K562 (cell line): ENCODE data around the gene GMEB1. TPM values are rescaled to one million over a fixed set of nuclear protein-coding genes. Genes with fewer than 3 reads are reported as not detected.

ENCODE experiments used
- EHMT2 ChIP-seq: fragments of 450-650 bp; IDR thresholded peaks from 2 replicates; pipeline ENCODE4 v1.6.1; 2018; ENCODE audit warnings: antibody characterized with exemption
- ETV5 ChIP-seq: sonication (generic); formaldehyde crosslinking; IDR thresholded peaks from 2 replicates; pipeline ENCODE4 v1.4.0; 2020; ENCODE audit warnings: low read depth, mild to moderate bottlenecking, missing genetic modification reagents
- GATA2 ChIP-seq: sonication (generic); formaldehyde crosslinking; IDR thresholded peaks from 2 replicates; pipeline ENCODE4 v1.4.0; 2020; ENCODE audit warnings: mild to moderate bottlenecking, missing genetic modification reagents
- GTF2E2 ChIP-seq: fragments of 200-800 bp; sonication (Bioruptor generic); IDR thresholded peaks from 2 replicates; pipeline ENCODE4 v1.6.1; 2016; ENCODE audit warnings: missing genetic modification characterization, missing compliant biosample characterization
- HDGF ChIP-seq: fragments of 450-650 bp; IDR thresholded peaks from 2 replicates; pipeline ENCODE4 v1.6.1; 2016
- MCM2 ChIP-seq: fragments of 450-650 bp; IDR thresholded peaks from 2 replicates; pipeline ENCODE4 v1.6.1; 2017; ENCODE audit warnings: low read depth, mild to moderate bottlenecking
- MEF2A ChIP-seq: IDR thresholded peaks from 2 replicates; pipeline ENCODE4 v1.6.1; 2011; ENCODE audit warnings: low read depth, mild to moderate bottlenecking, low read length, moderate library complexity; ENCODE audit not compliant: control insufficient read depth
- PHB ChIP-seq: fragments of 250-450 bp; sonication (Bioruptor Pico); IDR thresholded peaks from 2 replicates; pipeline ENCODE4 v1.5.0; 2021
- RBFOX2 ChIP-seq: fragments of 200-400 bp; formaldehyde crosslinking; IDR thresholded peaks from 2 replicates; pipeline ENCODE4 v1.6.1; 2017; ENCODE audit warnings: low read depth, mild to moderate bottlenecking, low read length, moderate library complexity
- RBM34 ChIP-seq: fragments of 200-400 bp; formaldehyde crosslinking; IDR thresholded peaks from 2 replicates; pipeline ENCODE4 v1.6.1; 2018; ENCODE audit warnings: low read length, borderline replicate concordance; ENCODE audit not compliant: insufficient read depth
- TOE1 ChIP-seq, 2 experiments: fragments of 450-650 bp in 1 of 2; sonication (generic) in 1 of 2; formaldehyde crosslinking in 1 of 2; IDR thresholded peaks; 2 replicates each; pipeline versions ENCODE4 v1.7.1 to v1.8.0; 2016 to 2022; ENCODE audit warnings: borderline replicate concordance in 2 of 2, mild to moderate bottlenecking in 2 of 2, antibody characterized with exemption in 1 of 2, inconsistent platforms in 1 of 2, low read depth in 1 of 2, missing genetic modification reagents in 1 of 2, moderate library complexity in 1 of 2
- ZNF253 ChIP-seq: fragments of 250-450 bp; sonication (Bioruptor Pico); conservative IDR thresholded peaks from 2 replicates; pipeline ENCODE4 v1.6.1; 2021; ENCODE audit warnings: mild to moderate bottlenecking
- ZNF57 ChIP-seq: fragments of 450-650 bp; formaldehyde crosslinking; IDR thresholded peaks from 2 replicates; pipeline ENCODE4 v1.4.0; 2020; ENCODE audit warnings: mild to moderate bottlenecking, moderate library complexity
- polyA plus RNA-seq, 8 experiments: library from polyadenylated mRNA; depleted of rRNA in 4 of 8; stranded (reverse) in 5 of 8; unstranded in 3 of 8; fragments of >200 nt; fragmentation: Nextera tagmentation in 2 of 8; fragmentation: Illumina TruSeq in 1 of 8; extraction: Ambion mirVana in 2 of 8; extraction: Trizol in 1 of 8; gene quantifications; 2 replicates each; pipeline versions ENCODE4 v1.2.1 to v1.2.3, GENCODE V29; 2011 to 2014; ENCODE audit warnings: inconsistent platforms in 1 of 8, missing spikeins in 1 of 8
- total RNA-seq, 7 experiments: library from RNA; depleted of rRNA in 6 of 7; stranded (reverse); fragments of >200 nt in 6 of 7; fragmentation: Illumina TruSeq in 2 of 7; extraction: Trizol in 2 of 7; gene quantifications; 2 replicates each; pipeline versions ENCODE4 v1.2.1 to v1.2.3, GENCODE V29; 2011 to 2021; ENCODE audit warnings: low replicate concordance in 1 of 7
- TF ChIP-seq, protein P1 (sequence below), 2 experiments: fragments of 450-650 bp; IDR thresholded peaks; 2 replicates each; pipeline ENCODE4 v1.6.1; 2016
- TF ChIP-seq, protein P2 (sequence below): fragments of 250-450 bp; sonication (Bioruptor Pico); IDR thresholded peaks from 2 replicates; pipeline ENCODE4 v1.9.0; 2021; ENCODE audit warnings: mild to moderate bottlenecking, inconsistent platforms
- TF ChIP-seq, protein P3 (sequence below): fragments of 450-650 bp; formaldehyde crosslinking; IDR thresholded peaks from 2 replicates; pipeline ENCODE4 v1.4.0; 2022; ENCODE audit warnings: mild to moderate bottlenecking, moderate library complexity
- TF ChIP-seq, protein P4 (sequence below): IDR thresholded peaks from 3 replicates; pipeline ENCODE4 v1.6.1; 2011; ENCODE audit warnings: borderline replicate concordance, mild to moderate bottlenecking; ENCODE audit not compliant: insufficient read length, insufficient read depth

GMEB1 gene
- total and polyA plus RNA-seq, 9 of the 15 experiments (the other 6 are each of a cell fraction or from before 2014, with no cell fraction given), result 6.6 to 17.5 (median 8.5) TPM

DNA sequence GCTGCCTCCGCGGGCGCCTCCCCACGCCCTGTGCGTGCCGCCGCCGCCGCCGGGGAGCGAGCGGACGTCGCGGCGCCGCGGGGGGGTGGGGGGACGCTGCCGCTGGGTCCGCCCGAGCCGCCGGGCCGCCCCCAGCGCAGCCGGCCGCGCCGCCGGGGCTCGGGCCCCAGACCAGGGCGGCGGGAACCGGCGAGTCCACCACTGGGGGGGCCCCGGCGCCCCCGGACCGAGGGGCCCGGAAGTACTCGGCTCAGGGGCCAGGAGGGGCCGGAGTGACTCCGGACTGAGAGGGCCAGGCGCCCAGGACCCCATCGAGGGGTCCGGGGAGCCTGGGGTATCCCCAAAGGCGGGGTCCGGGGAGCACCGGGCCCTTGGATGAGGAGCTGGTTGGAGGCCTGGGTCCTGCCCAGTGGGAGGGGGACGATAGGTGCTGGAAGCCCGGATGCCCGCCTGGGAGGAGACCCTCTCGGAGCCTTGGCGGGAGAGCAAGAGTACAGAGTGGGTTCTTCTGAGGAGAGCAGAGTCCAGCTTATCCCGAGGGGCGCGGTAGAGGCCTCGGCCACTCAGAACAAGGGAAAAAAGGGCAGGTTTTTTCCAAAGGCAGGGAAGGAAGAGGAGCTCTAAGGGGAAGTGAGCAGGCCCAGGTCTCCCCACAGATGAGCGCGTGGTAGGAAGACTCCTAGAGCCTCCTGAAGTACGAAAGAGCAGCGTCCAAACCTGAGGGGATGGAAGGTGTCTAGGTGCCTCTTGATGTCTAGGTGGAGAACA is 556 bp downstream of the GMEB1 start (continued):
- 0 out of 2 replicates have a peak, but pooled peaks have one; percentile 49 for TF ChIP-seq ZNF57 (CRISPR knock-in tag)
- TF ChIP-seq RBFOX2, result peak; percentile 83
- no peak for TF ChIP-seq MEF2A
- TF ChIP-seq, protein P1, sequence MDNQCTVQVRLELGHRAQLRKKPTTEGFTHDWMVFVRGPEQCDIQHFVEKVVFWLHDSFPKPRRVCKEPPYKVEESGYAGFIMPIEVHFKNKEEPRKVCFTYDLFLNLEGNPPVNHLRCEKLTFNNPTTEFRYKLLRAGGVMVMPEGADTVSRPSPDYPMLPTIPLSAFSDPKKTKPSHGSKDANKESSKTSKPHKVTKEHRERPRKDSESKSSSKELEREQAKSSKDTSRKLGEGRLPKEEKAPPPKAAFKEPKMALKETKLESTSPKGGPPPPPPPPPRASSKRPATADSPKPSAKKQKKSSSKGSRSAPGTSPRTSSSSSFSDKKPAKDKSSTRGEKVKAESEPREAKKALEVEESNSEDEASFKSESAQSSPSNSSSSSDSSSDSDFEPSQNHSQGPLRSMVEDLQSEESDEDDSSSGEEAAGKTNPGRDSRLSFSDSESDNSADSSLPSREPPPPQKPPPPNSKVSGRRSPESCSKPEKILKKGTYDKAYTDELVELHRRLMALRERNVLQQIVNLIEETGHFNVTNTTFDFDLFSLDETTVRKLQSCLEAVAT (IDR thresholded peaks at IDR 0.05), result no peak
- no peak for TF ChIP-seq GATA2 (CRISPR knock-in tag)
- no peak for TF ChIP-seq MCM2
- TF ChIP-seq, protein P2, sequence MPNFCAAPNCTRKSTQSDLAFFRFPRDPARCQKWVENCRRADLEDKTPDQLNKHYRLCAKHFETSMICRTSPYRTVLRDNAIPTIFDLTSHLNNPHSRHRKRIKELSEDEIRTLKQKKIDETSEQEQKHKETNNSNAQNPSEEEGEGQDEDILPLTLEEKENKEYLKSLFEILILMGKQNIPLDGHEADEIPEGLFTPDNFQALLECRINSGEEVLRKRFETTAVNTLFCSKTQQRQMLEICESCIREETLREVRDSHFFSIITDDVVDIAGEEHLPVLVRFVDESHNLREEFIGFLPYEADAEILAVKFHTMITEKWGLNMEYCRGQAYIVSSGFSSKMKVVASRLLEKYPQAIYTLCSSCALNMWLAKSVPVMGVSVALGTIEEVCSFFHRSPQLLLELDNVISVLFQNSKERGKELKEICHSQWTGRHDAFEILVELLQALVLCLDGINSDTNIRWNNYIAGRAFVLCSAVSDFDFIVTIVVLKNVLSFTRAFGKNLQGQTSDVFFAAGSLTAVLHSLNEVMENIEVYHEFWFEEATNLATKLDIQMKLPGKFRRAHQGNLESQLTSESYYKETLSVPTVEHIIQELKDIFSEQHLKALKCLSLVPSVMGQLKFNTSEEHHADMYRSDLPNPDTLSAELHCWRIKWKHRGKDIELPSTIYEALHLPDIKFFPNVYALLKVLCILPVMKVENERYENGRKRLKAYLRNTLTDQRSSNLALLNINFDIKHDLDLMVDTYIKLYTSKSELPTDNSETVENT (CRISPR knock-in tag), result 0 out of 2 replicates have a peak, but pooled peaks have one; percentile 44
- no peak for TF ChIP-seq EHMT2
- no peak for TF ChIP-seq TOE1 (IDR thresholded peaks at IDR 0.05; ENCODE audit: borderline replicate concordance)
- TF ChIP-seq TOE1 (CRISPR knock-in tag; IDR thresholded peaks at IDR 0.05; ENCODE audit: borderline replicate concordance, low read depth), result no peak
- no peak for TF ChIP-seq RBM34
- TF ChIP-seq, protein P3, sequence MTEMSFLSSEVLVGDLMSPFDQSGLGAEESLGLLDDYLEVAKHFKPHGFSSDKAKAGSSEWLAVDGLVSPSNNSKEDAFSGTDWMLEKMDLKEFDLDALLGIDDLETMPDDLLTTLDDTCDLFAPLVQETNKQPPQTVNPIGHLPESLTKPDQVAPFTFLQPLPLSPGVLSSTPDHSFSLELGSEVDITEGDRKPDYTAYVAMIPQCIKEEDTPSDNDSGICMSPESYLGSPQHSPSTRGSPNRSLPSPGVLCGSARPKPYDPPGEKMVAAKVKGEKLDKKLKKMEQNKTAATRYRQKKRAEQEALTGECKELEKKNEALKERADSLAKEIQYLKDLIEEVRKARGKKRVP (CRISPR knock-in tag), result no peak
- TF ChIP-seq ZNF253 (CRISPR knock-in tag), result no peak
- TF ChIP-seq PHB (CRISPR knock-in tag), result no peak
- TF ChIP-seq ETV5 (CRISPR knock-in tag), result no peak
- TF ChIP-seq, protein P4, sequence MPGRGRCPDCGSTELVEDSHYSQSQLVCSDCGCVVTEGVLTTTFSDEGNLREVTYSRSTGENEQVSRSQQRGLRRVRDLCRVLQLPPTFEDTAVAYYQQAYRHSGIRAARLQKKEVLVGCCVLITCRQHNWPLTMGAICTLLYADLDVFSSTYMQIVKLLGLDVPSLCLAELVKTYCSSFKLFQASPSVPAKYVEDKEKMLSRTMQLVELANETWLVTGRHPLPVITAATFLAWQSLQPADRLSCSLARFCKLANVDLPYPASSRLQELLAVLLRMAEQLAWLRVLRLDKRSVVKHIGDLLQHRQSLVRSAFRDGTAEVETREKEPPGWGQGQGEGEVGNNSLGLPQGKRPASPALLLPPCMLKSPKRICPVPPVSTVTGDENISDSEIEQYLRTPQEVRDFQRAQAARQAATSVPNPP, result no peak
- no peak for TF ChIP-seq HDGF
- TF ChIP-seq GTF2E2 (tag), result no peak
